ENCODE measurements around the gene MMP26.
"Not testable (repeated sequence)": the region's sequence is repeated elsewhere in the genome, so short reads cannot be mapped to it uniquely, and the experiment has no call there.

The MMP26 gene

GRCh38 chr11:4704054-4704789 is at the start of gene MMP26:
TSS of gene MMP26 (plus strand) at chr11:4704784.
- peak; percentile 94 for DNase-seq

DNA sequence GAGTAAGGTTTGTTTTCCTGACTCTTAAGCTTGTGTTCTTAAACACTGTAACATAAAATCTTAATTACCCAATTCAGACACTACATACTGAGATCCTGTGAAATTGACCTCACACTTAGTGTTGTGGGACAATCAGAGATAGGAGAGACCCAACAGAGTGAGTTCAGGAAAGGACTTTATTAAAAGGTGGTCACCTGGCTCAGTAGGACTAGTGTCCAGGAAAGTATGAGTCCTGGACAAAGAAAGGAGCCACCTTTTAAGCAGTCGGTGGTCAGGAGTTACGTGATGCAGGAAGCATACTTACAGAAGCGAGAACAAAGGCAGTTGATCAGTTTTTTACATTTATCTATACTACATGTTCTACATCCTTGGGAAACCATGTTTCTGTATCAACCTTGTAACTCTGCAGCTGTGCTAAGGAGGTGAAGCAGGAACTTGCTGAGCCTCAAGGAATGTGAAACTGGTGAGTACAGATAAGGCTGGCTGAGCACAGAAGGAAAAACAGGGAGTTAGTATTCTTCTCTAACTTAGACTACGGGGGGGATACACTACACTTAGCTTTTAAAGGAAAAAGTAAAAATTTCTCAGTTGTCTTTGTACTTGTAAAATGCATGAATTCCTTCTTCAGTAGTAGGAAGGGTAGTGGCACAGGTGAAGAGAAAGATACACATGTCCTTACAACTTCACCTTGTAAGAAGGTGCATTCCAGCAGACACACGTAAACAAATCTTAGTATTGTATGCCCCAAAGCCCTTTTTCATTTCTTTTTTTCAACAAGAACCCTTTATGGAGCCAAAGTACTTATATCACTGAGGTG is 45.7 kb upstream of the MMP26 start:
- no peak for DNase-seq

DNA sequence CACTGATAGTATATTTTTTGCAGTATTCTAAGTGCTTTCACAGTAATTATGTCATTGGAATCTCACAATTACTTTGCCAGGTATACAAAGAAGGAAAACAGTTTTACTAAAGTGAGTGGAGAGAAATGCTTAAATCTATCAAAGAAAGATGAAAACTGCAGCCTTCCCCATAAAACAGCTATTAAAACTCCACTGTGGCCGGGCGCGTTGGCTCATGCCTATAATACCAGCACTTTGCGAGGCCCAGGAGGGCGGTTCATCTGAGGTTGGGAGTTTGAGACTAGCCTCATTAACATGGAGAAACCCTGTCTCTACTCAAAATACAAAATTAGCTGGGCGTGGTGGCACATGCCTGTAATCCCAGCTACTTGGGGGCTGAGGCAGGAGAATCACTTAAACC is 41.7 kb upstream of the MMP26 start:
- DNase-seq = no peak

DNA sequence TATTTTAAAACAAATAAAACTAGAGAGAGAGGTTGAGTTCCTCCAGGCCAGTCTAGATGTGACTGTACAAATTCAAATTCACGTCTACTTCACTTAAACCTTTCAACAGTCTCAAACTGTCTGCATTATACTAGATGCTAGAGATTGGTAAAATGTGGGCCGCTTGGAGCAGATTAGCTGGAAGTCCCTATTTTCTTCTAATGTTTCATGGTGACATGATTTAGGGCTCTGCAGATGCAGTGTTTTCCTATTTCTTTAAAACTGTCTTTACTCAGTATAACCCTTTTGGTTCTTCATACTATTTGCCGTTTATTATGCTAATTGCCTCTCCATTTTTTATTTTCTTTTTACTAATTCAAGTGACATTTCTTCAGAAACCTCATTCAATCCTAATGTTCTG is 40.4 kb upstream of the MMP26 start:
- DNase-seq = no peak

- DNase-seq = no peak
These were observed 39.8 kb upstream of the MMP26 start for GRCh38 chr11:4664786-4665185.

DNA sequence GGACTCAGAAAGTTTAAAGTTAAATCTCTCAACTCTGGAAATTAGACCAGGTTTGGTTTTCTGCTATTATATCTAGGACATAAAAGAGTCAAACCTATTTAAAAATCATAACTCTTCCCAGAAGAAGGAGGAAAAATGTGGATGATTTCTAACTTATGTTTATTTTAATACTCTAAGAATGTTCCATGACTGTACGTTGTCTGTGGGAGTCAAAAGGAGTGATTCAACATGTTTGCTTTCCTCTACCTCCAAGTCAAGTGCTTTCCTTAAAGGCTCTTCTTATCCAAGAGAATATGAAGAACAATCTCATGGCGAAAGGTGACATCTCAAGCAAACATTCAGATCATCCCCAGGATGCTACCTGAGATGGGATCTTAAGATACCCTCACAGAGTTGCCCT is 39.2 kb upstream of the MMP26 start:
- no peak for DNase-seq

DNA sequence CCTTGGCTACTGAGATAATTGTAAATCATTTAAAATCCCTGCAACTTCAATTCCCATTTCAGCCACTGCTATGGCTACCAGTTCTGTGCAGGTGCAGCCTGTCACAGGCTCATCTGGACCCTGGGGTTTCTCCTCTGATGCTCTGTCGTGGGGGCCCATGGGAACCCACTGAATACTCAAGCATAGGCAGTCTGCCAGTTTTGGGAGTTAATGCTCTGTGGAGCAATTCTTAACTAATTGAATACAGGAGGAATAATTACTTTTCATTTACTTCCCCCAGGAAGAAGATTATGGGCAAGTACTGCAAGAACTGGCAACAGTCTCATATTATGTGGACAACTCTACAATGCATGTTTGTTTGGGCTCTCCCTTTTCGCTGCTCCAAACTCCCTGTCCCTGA is 32.8 kb upstream of the MMP26 start:
- DNase-seq = no peak

GRCh38 chr11:4672470-4672869 is 32.1 kb upstream of the MMP26 start:
- DNase-seq = no peak

DNA sequence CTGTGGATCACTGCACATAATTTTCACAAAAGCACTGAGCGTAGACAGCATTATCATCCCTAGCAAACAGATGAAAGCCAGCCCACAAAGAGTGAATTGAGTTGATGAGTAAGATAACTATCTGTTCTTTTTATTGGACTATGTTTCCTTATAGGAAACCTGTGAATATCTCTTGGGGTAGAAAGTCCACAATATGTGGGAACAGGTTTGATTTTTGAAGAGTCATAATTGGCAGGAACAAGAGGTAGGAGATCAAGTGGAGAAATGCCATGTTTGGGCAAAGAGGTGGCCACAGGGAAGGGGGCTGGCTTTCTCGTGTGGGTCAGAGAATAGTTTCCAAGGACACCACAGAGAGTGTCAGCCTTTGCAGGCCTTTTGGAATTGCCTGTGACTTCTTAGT is 30.8 kb upstream of the MMP26 start:
- DNase-seq = no peak

- peak; percentile 72 for DNase-seq
These were observed 26.6 kb upstream of the MMP26 start for GRCh38 chr11:4677948-4678347.

DNA sequence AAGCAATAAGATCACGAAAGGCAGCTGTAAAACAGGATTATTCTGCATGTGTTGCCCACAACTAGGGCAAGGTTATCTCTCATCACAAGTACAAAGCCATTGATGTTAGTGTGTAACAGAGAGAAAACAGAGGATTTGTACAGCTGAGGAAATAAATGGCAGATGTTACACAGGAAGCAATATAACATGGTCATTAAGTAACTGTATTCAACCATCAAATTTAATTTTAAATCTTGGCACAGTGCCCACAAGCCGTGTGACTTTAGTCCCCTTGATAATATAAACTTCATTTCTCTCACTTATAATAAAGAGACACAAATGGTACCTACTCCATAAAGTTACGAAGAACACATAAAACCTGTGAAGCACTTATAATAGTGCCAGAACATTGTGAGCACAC is 24.2 kb upstream of the MMP26 start:
- DNase-seq = peak; percentile 88

- DNase-seq = no peak
These were observed 21.8 kb upstream of the MMP26 start for GRCh38 chr11:4682623-4683419.

DNA sequence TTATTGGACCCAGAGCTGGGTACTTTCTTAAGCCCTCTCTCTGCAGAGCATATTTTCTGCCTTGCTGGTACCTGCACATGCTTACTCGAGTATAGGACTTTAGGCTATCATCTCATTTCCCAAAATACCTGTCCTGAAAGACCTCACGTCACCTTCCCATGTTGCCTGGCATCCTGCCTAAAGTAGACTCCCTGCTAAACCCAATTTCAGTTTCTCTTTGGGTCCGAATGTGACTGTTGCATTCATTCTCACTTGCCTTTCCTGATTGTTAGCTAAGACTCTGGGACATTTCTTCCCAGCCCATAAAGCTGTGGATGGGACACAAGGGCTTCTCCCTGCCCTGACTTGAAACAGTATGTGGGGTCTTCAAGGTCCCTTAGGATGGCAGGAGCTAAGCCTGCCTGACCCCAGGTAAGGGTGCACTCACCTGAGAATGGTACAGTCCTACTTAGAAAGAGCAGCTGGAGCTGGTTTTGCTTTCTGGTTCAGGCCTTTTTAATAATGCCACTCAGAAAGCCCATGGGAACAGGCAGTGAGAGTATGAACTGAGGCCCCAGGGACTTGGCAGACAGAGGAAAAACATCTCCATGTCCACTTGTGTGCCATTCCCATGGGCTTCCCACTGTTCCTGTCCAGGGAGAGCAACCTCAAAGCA is 19.8 kb upstream of the MMP26 start:
- no peak for DNase-seq

- no peak for DNase-seq
These were observed 9.1 kb upstream of the MMP26 start for GRCh38 chr11:4695442-4695841.

GRCh38 chr11:4697585-4697984 is 7.0 kb upstream of the MMP26 start, which contains the start of gene OR51E2:
TSS of gene OR51E2 (minus strand) at chr11:4697853. CDS start at chr11:4682711, 15,142 bp downstream.
- DNase-seq = peak; percentile 19

DNA sequence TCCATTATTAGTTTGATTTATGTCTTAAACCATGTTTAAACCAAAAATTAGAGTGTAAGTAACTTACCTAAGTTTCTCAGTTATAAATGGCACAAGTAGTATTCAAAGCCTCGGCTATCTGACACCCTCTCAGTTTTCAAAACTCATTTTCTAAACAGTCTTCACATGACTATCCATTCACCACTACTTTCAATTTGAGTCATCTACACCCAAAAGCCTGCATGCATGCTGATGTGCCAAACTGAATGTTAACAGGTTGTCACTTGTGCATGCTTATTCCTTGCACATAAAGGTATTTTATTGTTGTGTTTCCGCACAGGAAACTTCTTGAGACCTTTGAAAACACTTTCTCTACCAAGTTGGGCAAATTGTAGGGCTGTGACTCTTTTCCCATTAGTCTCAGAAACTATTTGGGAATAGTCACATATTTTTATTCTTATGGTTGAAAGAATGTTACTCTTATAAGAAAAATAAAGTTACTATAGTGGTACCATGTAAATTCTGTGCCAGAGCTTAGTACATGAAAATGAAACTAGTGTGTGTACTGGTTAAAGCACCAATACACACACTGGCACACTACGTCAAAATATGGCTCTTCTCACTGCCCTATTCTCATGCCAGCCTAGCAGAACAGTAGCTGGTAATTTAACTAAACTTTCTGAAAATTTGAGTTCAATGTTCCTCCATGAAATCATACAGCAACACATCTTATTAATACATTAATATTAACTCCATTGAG is 4.7 kb upstream of the MMP26 start:
- no peak for DNase-seq

DNA sequence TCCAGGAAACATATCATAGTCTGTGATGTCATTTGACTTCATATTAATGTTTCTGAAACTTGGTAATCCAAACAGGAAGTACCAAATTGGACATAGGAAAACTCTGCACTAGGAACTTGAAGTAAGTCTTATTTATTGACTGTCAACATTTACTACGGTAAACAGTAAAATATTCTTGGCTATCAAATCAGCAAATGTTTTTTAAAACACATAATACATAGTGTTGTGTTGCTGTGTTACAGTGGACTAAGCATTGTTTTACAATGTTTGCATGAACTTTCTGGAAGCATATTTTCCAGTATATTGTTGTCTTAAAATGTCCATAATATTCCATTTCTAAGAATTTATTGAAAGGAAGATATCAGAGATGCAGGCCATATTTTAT is 4.2 kb upstream of the MMP26 start:
- no peak for DNase-seq

GRCh38 chr11:4704790-4705334 is 278 bp downstream of the MMP26 start:
- DNase-seq = peak; percentile 84

DNA sequence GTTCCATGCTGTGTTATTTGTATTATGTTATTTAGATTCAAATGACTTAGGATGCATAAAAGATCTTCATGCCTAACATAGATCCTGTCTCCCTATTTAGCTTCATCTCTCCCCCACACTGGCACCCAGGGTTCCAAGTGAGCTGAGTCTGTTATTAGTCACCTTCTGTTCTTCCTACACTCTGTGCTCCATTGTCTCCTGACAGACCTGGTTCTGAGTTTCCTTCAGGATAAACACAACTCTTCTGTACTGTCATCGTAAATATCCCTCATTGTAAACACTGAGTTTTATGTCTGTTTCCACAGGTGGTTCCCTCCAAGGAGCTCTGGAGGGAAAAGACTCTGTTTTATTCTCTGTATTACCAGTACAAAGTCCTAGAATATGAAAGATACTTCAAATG is 8.7 kb downstream of the MMP26 start:
- DNase-seq = peak; percentile 14

DNA sequence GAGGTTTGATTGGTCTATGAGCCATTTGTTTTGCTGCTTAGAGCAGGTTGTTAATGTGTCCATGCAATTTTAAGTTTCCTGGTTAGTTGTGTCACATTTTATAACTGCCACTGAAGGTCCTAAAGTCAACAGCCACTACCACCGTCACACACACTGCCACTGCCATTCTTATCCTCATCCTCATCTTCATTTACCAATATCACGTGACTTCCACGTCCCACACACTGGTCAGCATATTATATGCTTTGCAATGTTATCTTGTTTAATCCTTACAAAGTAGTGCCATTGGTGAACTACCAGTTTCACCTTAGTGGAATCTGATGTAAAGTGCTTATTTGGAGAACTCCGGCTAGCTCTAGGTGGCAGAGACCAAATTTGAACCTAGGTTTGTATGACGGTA is 9.7 kb downstream of the MMP26 start:
- DNase-seq = no peak

GRCh38 chr11:4722616-4723534 is 18.3 kb downstream of the MMP26 start:
- DNase-seq = not testable (repeated sequence)
